ENCODE results near the gene UROC1.
"Not testable (repeated sequence)": the region's sequence is repeated elsewhere in the genome, so short reads cannot be mapped to it uniquely, and the experiment has no call there.

UROC1 gene

DNA sequence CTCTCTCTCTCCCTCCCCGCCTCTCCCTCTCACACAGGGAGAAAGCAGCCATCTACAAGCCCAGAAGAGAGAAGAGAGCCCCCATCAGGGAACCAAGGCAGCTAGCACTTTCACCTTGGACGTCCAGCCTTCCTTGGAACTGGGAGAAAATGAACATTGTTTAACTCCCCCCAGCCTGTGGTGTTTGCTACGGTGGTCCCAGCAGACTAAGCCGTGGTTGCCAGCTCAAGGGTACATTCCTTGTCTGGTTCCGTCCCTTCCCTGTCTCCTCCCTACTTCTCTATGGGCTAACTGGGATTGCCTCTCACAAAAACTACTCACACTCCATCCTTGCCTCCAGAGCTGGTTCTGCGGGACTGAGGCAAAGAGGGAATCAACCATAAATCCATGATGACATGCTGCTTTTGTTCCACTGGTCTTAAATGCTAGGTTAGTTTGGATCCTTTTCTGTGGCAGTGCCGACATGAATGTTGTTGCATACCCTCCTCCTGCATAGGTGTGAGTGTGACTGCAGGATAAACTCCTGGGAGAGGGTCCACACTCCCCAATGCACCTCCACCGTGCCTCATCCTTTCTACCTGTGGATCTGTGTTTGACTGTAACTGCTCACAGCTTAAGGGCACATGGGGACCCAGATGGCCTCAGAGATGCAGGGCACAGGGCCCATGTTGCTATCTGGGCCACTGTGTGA is 29.1 kb upstream of the UROC1 start:
- no peak for DNase-seq (ENCODE audit: low spot score)

GRCh38 chr3:126546013-126546412 is 28.4 kb upstream of the UROC1 start:
- no peak for DNase-seq (ENCODE audit: low spot score)

DNA sequence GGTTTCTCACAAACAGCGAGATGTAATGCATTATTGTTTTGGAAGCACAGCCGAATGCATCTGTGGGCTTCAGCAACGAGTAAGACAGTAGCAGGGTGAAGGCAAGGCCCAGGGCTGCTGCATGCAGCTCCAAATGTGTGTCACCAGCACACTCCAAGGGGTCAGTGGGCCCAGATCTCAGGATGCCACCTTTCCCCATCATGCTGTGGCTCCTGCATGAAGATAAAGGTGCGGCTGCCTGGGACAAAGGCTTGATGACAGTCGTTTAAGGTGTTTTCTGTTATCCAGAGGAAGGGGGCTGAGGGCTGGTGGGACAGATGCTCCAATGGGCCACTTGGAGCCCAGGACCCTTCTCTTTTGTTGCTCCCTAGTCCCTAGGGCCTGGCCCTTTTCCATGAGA is 28.0 kb upstream of the UROC1 start:
- no peak for DNase-seq (ENCODE audit: low spot score)

DNA sequence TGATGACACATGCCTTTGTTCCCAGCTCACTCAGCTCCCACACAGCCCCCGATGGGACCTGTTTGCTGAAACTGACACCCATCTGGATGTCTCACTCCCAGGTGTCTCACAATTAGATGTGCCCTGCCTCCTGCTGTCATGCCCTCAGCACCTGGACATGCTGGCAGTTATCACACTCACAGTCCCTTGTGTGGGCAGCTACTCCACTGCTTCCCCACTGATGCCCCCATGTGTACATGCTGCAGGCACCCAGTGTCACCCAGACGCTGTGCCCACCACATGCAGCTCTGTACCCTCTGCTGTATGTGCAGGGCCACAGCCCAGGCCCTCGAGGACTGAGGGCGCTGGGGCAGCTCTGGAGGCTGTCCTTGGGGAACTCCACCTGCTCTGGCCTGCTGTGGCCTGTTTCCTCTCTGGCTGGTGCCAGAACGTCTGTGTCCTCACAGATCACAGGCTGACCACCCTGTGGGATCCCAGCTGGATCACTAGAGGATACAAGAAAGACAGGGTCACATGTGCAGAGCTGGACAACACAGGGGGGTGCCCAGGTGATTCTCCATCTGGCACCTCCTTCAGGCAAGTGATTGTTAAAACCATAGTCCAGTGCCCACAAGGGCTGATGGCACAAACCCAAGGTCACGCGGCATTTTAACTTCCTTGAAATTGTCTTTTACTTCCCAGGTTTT is 27.2 kb upstream of the UROC1 start:
- no peak for DNase-seq (ENCODE audit: low spot score)

DNA sequence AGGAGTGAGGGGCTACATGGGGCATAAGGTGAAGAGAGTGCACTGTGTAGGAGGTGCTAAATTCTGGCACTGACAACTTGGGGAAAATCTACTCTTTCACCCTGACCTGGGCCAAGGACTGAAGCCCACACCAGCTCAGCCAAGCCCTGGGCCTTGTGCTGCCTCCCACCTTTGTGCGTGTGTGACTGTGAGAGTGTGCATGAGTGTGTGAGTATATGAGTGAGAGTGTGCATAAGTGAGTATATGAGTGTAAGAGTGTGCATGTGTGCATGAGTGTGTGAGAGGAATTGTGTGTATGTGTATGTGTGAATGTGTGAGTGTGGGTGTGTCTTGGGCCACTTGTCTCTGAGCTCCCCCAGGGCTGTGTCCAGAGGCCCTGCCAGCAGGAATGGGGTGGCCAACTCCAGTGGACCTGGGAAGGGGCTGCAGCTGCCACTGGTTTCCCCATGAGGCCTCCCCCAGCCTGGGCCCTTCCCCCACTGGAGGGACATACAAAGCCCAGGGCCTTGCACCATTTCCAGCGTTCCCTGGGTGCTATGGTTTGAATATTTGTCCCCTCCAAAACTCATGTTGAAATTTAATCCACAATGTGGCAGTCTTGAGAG is 26.0 kb upstream of the UROC1 start:
- DNase-seq (ENCODE audit: low spot score), result no peak

GRCh38 chr3:126542340-126543241 is 25.0 kb upstream of the UROC1 start:
- DNase-seq (ENCODE audit: low spot score), result no peak

- DNase-seq (ENCODE audit: low spot score), result no peak
Observed at GRCh38 chr3:126541628-126542339, 24.2 kb upstream of the UROC1 start.

- DNase-seq (ENCODE audit: low spot score), result no peak
Observed at GRCh38 chr3:126540951-126541627, 23.5 kb upstream of the UROC1 start.

DNA sequence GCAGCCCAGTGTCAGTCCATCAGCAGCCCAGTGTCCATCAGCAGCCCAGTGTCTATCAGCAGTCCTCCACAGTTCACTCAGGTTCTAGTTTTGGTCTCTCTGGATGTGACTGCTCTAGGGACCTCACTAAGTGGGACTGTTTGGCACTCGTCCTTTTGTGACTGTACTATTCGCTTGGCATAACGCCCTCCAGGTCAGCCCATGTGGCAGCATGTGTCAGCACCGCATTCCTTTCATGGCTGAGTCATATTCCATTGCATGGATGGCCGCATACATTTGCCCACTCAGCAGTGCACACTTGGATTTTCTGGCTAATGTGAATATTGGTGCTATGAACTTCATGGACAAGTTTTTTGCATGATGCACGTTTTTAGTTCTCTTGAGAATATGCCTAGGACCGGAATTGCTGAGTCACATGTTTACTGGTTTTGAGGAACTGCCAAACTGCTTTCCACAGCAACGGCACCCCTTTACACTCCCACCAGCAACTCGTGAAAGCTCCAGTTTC is 22.8 kb upstream of the UROC1 start:
- peak; percentile 89 for DNase-seq (ENCODE audit: low spot score)

GRCh38 chr3:126539558-126540250 is 22.1 kb upstream of the UROC1 start:
- DNase-seq (ENCODE audit: low spot score), result no peak

DNA sequence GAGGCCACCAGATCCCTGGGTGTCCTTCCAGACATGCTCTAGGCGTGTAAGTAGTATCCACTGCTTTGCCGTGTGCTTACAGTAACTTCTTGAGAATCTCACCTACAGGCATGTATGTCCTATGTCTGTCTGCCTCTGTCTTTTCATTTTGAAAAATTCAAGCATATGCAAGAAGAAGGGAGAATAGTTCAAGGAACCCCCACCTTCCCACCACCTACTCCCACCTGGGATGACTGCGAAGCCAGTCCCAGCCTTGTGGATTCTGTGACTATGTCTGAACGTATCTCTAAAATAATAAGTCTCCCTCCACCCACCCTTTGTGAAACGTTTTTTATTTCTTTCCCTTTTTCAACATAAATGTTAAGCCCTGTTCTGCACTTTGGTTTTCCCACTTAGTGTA is 21.4 kb upstream of the UROC1 start:
- DNase-seq (ENCODE audit: low spot score), result no peak

DNA sequence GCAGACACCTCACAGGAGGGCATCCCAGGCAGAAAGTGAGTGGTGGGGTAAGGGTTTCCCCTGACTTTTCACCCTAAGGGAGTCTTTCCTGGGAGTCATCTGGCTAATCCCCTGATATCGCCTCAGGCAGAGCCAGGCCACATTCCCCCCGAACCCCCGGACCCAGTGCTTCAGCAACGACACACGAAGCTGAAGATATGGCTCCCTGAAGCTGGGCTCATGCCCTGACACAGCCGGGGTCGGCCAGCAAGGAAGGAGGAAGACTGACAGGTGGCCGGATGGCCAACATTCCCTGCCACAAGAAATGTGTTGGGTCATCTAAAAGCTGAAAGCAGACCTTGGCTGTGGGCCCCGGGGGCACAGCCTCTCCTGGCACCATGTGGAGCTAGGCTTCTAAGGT is 20.7 kb upstream of the UROC1 start:
- DNase-seq (ENCODE audit: low spot score), result no peak

DNA sequence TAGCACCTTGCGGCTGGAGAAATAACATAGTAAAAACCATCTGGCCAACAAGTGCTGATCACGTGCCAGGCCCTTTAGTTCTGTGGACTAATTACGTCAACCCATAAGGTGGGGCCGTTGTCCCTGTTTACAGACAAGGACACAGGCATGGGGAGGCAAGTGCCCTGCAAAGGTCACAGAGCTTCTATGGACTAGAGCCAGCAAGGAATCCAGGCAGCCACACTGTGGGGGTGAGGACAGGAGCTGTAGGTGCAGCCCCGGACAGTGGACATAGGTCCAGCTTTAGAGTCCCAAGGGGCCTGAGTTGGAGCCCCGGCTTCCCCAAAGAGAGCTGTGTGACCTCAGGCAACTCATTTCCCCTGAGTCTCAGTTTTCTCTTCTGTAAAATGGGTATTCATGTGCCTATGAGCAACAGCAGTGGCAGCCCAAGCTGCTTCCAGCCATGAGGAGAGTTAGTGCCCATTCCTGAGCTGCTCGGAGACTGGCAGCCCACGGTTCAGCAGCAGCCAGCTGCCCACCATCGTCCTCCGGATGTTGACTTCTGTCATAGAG is 20.2 kb upstream of the UROC1 start:
- no peak for DNase-seq (ENCODE audit: low spot score)

GRCh38 chr3:126537116-126537729 is 19.6 kb upstream of the UROC1 start:
- DNase-seq (ENCODE audit: low spot score), result no peak

DNA sequence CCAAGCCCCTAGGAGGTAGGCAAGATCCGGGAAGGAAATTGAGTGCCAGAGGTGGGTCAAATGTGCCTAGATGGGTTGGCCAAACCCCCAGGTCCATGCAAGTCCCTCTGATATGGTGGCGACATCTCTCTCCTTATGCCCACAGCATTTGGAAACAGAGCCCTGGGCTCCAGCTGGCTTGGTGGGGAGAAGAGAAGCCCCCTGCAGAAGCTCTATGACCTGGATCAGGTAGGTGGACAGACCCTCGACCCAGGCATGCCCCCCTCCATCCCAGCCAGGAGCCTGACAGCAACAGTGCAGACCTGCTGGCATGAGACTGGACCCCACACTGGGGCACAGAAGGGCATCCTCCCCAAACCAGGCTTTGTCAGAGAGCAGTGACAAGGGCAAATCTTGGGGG is 18.6 kb upstream of the UROC1 start:
- DNase-seq (ENCODE audit: low spot score), result no peak

DNA sequence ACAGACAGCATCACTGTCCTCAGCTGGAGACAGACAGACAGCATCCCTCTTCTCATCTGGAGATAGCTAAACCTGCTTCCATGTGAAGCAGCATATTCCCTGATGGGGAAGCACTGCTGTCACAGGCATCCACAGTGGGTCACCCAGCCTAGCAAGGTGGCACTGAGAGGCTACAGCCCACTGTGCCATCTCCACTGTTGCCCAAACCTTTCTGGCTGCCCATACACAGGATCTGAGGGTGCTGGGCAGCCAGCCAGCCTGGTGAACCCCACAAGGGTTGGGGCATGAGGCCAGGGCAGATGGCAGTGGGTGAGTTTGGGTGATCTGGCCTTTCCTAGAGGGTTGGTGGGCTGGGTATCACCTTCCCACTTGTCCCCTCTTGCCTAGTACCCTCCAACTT is 18.1 kb upstream of the UROC1 start:
- no peak for DNase-seq (ENCODE audit: low spot score)

GRCh38 chr3:126534716-126535115 is 17.1 kb upstream of the UROC1 start:
- not testable (repeated sequence) for DNase-seq (ENCODE audit: low spot score)

DNA sequence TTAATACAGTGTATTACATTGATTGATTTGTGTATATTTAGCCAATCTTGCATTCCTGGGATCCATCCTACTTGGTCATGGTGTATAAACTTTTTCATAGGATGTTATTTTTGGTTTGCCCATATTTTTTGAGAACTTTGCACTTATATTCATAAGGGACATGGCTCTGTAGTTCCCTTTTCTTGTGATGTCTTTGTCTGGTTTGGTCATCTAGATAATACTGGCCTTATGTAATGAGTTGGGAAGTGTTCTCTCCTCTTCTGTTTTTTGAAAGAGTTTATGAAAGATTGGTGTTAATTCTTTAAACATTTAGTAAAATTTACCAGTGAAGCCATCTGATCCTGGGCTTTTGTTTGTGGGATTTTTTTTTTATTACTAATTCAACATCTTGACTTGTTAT is 15.9 kb upstream of the UROC1 start:
- DNase-seq (ENCODE audit: low spot score), result no peak

GRCh38 chr3:126531051-126531330 is 13.4 kb upstream of the UROC1 start:
- no peak for DNase-seq (ENCODE audit: low spot score)
